Epithelial cell of esophagus (primary cell): ENCODE results near the gene PACS1.

ENCODE experiments used
- DNase-seq: peaks from one replicate; pipeline ENCODE4 v3.0.0; 2010; ENCODE audit warnings: low read depth
- H3K4me3 ChIP-seq: 2 replicates; pipeline ENCODE4 v1.5.1; 2011; ENCODE audit warnings: mild to moderate bottlenecking, low read length, control low read depth
- TF ChIP-seq, protein P1 (sequence below): IDR thresholded peaks from 2 replicates; pipeline ENCODE4 v1.5.1; 2011; ENCODE audit warnings: low read depth, mild to moderate bottlenecking, low read length, control low read depth, inconsistent platforms; ENCODE audit not compliant: insufficient read depth; ENCODE audit errors: missing control alignments

PACS1 gene

DNA sequence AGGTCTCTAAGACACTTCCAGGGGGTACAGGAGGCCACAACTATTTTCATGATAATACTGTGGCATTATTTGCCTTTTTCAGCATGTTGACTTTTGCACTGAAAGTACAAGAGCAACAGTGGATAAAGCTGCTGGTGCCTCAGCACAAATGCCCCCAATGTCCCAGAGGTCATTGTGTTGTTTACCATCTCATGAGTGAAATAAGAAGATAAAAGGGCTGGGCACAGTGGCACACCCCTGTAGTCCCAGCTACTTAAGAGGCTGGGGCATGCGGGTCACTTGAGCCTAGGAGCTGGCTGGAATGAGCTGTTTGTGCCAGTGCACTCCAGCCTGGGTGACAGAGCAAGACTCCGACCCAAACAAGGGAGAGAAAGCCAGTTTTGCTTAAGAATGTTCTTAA is 125.8 kb downstream of the PACS1 start:
- TF ChIP-seq, protein P1, sequence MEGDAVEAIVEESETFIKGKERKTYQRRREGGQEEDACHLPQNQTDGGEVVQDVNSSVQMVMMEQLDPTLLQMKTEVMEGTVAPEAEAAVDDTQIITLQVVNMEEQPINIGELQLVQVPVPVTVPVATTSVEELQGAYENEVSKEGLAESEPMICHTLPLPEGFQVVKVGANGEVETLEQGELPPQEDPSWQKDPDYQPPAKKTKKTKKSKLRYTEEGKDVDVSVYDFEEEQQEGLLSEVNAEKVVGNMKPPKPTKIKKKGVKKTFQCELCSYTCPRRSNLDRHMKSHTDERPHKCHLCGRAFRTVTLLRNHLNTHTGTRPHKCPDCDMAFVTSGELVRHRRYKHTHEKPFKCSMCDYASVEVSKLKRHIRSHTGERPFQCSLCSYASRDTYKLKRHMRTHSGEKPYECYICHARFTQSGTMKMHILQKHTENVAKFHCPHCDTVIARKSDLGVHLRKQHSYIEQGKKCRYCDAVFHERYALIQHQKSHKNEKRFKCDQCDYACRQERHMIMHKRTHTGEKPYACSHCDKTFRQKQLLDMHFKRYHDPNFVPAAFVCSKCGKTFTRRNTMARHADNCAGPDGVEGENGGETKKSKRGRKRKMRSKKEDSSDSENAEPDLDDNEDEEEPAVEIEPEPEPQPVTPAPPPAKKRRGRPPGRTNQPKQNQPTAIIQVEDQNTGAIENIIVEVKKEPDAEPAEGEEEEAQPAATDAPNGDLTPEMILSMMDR: no peak
- DNase-seq: no peak
- no peak overlapping the region for H3K4me3 ChIP-seq

DNA sequence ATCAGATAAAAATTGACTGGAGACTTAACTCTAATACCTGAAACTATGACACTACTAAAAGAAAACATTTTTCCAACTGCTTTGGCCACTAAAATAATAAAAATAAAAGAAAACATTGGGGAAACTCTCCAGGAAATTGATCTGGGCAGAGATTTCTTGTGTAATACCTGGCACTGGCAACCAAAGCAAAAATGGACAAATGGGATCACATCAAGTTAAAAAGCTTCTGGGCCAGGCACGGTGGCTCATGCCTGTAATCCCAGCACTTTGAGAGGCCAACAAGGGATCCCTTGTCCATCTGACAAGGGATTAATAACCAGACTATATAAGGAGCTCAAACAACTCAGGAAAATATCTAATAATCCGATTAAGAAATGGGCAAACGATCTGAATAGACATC is 133.8 kb downstream of the PACS1 start:
- TF ChIP-seq, protein P1: no peak
- H3K4me3 ChIP-seq: no peak overlapping the region
- no peak for DNase-seq

DNA sequence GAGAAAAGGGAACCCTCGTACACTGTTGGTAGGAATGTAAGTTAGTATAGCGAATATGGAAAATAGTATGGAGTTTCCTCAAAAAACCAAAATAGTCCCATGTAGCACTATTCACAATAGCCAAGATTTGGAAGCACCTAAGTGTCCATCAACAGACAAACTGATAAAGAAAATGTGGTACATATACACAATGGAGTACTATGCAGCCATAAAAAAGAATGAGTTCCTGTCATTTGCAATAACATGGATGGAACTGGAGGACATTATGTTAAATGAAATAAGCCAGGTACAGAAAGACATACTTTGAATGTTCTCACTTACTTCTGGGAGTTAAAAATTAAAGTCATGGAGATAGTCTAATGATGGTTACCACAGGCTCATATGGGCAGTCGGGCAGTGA is 134.3 kb downstream of the PACS1 start:
- TF ChIP-seq, protein P1: no peak
- H3K4me3 ChIP-seq: no peak overlapping the region
- DNase-seq: no peak

DNA sequence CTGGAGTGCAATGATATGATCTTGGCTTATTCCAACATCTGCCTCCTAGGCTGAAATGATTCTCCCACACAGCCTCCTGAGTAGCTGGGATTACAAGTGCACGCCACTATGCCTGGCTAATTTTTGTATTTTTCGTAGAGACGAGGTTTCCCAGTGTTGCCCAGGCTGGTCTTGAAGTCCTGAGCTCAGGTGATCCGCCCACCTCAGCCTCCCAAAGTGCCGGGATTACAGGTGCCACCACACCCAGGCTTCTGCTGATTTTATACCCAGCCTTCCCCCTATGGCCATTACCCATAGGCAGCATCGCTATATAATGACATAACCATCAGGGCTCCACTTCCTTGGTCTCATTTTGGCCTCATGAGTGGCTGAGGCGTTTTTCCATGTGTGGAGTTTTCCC is 137.7 kb downstream of the PACS1 start:
- DNase-seq: no peak
- TF ChIP-seq, protein P1: no peak
- H3K4me3 ChIP-seq: no peak overlapping the region

DNA sequence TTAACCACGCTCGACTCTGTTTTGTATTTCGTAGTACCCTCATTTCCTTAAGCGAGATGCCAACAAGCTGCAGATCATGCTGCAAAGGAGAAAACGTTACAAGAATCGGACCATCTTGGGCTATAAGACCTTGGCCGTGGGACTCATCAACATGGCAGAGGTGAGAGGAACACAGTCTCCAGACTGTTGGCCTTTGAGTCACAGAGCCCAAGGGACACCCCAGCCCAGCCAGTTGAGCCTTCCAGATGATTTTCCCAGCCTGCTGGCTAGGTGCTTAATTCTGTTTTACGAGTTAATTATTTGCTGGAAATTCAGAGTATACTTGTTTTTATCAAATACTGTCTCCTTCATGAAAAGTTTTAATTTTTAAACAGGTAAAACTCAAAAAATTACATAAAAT is 141.0 kb downstream of the PACS1 start:
- DNase-seq: no peak
- no peak overlapping the region for H3K4me3 ChIP-seq
- TF ChIP-seq, protein P1: no peak

DNA sequence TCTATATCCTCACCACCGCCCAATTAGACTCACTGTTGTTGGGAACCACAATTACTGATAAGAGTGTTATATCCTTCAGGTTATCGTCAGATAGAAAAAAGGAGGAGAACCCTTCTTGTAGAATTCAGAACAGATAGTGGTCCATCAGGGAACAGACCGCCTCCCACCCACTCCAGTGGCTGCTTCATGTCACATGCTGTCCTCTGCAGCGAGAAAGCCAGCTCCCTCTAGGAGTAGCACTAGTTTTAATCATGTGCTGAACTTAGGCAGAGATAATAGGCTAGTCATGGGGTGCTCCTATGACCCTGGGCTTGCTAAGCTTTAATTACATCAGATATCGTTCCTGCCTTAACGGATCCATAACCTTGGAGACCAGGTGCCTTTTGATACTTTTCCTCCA is 146.8 kb downstream of the PACS1 start:
- no peak overlapping the region for H3K4me3 ChIP-seq
- DNase-seq: no peak
- TF ChIP-seq, protein P1: no peak

DNA sequence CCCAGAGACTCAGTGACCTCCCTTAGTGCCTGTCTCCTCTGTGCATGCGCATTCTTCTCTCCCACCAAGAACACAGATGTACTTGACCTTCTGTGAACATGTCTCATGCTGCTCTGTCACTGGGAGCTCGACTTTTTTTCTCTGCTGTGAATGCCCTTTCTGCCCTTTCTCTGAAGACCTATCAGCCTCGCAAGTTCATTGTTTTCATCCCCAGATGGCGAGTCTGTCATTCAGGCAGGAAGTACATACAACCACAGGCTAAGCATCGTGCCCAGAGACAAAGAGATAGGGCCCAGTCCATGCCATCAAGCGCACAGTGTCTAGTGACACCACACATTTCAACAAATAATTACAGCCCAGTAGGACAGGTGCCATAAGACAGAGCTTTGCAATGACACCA is 148.0 kb downstream of the PACS1 start:
- no peak for DNase-seq
- no peak overlapping the region for H3K4me3 ChIP-seq
- TF ChIP-seq, protein P1: no peak
